Fibroblast of lung (primary cell): ENCODE results near the gene SAMSN1.
"Not testable (repeated sequence)": the region's sequence is repeated elsewhere in the genome, so short reads cannot be mapped to it uniquely, and the experiment has no call there.

Source experiments
- CTCF ChIP-seq, 2 donors: IDR thresholded peaks in 1 of 2; conservative IDR thresholded peaks in 1 of 2; 1 replicate in 1 of 2; 2 replicates in 1 of 2; pipeline ENCODE4 v1.5.1; 2011 to 2012; ENCODE audit warnings: low read length in 2 of 2, control low read depth in 1 of 2, inconsistent platforms in 1 of 2, low read depth in 1 of 2, mild to moderate bottlenecking in 1 of 2
- EZH2 ChIP-seq: IDR thresholded peaks from 2 replicates; pipeline ENCODE4 v1.5.1; 2012; ENCODE audit warnings: low read length, control low read depth, mild to moderate bottlenecking; ENCODE audit errors: missing control alignments

GRCh38 chr21:14506859-14507457, 39.2 kb downstream of the SAMSN1 start:
- not testable (repeated sequence) for TF ChIP-seq EZH2; CTCF (conservative IDR thresholded peaks at IDR 0.05 in 1 of 2, IDR thresholded peaks at IDR 0.05 in 1 of 2; ENCODE audit: low read depth in 1 of 2, low read length in 2 of 2)
